ENCODE data around the gene LAMA2.

The LAMA2 gene

GRCh38 chr6:129398764-129399163, 515.8 kb downstream of the LAMA2 start:
- no peak for DNase-seq

GRCh38 chr6:129402244-129402643, 519.3 kb downstream of the LAMA2 start:
- no peak for DNase-seq

DNA sequence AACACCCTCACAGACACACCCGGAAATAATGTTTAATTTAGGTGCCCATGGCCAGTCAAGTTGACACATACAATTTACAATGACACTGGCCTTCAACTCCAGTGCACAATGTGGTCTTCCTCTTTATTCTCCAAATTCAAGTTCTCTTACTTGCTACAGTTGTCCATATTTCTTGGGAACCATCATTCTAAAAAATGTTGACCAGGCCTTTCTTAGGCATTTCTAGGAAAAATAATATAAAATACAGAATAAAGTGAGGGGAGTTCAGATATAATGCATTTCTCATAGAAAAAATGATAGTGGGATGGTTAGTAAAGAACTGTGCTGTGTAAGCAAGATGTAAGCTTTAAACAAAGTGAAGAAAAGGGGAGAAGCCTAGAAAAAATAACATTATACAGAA, 528.2 kb downstream of the LAMA2 start:
- DNase-seq, result no peak

GRCh38 chr6:129416337-129416990, 533.5 kb downstream of the LAMA2 start:
- DNase-seq, result no peak

DNA sequence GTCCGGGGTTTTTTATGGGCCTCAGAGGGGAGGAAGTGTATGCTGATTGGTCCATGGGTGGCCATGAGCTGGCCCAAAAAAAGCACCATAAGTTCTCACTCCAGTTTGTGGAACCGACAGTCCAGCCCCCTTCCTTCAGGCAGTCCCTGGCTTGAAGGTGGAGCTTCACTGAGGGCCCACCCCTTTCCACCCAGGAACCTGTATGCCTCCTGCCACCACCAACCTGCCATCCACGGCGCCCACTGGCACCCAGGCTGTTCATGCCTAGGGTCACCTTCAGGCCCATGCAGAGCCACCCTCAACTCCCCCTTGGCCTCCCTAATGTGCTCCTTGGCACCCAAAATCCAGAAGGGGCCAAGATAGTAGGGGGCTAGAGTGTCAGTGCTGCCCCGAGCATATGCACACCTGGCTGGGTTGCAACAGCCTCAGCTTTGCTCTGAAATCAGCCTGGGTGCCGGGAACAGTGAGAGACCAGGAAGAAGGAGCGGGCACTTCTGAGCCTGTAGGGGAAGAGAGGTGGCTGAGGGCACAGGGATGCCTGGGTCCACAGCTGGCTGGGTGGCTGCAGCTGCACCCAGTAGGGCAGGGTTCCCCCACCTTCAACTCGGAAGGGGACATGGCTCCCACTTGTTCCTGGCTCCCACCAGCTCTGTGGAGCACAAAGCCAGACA, 534.6 kb downstream of the LAMA2 start:
- no peak for DNase-seq

DNA sequence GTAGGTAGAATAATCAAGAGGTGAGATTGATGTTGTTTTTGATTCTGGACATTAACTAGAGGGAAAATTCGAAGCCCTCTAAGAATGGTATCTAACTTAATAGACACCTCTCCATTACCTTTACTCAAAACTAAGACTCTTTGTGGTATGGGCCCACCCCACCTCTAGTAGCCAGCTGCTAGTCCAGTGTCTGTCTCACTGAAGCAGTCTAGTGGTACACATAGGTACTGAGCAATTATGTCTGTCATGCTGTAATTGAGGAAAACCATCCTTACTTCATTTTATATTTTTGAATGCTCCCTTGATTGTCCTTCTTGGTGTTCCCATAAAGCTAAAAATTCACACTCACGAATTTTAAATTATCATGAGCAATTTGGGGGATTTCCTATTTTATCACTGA, 536.4 kb downstream of the LAMA2 start:
- DNase-seq, result no peak

GRCh38 chr6:129426343-129426742, 543.4 kb downstream of the LAMA2 start:
- no peak for DNase-seq

DNA sequence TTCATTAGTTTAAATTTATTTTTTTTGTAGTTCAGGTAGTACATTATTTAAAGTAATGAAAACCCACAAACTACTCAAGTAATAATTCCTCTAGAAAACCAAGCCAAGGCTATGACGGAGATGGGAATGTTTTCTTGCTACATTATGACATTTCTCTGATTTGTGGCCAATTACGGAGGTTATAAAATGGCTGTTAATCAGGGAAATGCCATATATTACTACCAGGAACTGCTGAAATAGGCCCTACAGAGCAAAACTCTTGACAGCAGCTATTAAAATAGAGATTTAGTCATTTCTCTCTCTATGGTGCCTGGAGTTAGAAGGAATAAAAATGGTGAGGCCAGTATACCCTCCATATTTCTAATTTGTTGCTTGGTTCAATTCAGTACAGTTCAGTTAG, 547.0 kb downstream of the LAMA2 start:
- DNase-seq, result no peak

DNA sequence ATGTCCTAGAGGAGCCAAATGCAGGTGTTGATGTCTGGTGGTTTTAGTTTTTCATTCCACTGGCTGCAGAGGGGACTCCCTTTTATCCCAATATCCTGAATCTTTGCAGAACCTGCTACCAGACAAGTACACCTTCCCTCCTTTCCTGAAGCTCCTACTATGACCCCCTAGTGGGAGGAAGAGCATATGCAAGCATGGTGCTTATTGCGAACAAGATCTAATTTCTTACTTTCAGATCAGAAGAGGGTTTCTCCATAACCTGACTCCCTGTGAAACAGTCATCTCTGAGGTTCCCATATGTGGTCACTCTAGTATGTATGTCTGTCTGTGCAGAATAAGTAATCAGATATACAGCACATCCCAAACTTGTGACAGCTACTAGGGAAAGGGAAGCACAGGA, 549.8 kb downstream of the LAMA2 start:
- DNase-seq, result no peak

GRCh38 chr6:129434091-129434490, 551.2 kb downstream of the LAMA2 start:
- DNase-seq, result no peak

GRCh38 chr6:129440691-129441090, 557.8 kb downstream of the LAMA2 start:
- no peak for DNase-seq

- no peak for DNase-seq
Observed at GRCh38 chr6:129444683-129445082, 561.7 kb downstream of the LAMA2 start.

GRCh38 chr6:129446272-129447197, 563.6 kb downstream of the LAMA2 start:
- DNase-seq, result no peak

- DNase-seq, result no peak
Observed at GRCh38 chr6:129447198-129447565, 564.2 kb downstream of the LAMA2 start.

- no peak for DNase-seq
Observed at GRCh38 chr6:129448965-129449364, 566.0 kb downstream of the LAMA2 start.

DNA sequence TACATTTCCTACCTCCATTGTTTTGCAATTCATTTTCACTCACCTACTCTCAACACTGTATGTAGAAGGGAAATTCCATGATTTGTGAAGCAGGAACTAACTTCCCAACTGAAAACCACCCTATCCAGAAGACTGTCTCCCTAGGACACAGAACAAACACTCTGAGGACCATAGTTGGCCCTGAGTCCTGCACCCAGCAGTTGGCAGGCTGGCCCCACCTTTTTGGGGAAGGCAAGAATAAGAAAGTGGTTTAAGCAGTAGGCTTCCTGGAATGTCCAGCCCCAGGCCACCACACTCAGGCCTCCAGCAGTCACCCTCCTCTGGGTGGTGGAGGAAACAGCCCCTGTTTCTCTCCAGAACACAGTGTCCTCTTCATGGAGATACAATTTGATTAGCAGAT, 568.2 kb downstream of the LAMA2 start:
- no peak for DNase-seq

DNA sequence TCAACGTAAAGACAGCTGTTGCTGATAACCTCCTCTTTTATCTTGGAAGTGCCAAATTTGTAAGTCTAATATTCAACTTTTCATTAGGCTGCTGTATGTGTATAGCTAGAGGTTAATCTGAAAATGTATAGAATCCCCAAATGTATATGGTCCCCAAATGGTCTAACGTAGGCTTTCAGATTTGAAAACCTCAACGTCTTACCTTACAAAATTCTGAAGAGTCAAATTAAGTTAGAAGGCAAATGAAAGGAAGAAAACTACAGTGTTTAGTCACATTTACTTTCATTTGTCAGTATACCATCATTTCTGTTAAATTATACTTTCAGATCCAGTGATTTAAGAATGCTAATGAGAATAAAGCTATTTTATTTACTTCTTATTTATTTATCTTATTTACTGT, 570.1 kb downstream of the LAMA2 start:
- DNase-seq, result no peak

DNA sequence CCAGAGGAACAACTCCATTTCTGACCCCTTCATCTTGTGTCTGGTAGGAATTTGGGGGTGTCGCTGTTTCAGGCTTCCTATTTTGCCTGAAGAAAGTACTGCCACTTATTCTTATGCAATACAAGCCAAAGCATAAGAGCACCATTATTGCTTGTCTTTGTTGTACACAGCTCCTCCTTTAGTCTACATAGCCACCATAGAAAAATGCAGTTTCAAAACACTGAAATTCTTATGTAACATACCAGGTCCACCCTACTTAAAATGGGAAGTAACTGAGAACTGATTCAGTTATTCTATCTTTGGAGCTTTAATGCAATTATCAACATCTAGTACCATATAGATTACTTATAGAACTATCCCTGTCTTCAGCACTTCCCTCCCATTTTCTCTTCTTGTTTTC, 571.5 kb downstream of the LAMA2 start:
- DNase-seq, result no peak

- DNase-seq, result no peak
Observed at GRCh38 chr6:129455126-129455769, 572.3 kb downstream of the LAMA2 start.

DNA sequence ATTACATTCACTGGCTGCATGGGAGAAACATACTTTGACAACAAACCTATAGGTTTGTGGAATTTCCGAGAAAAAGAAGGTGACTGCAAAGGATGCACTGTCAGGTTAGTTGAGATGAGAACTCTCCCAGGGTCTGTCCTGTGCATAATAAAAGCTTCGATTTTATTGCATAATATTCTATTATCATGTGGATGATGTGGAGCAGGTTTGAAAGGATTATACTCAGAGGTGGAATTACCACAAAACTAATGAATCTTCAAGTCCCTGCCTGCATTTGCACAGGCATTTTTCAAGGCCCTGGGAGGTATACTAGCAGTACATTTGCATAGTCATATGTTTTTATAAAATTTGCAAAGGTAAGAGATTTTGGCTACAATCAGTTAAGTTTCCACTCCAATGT, 577.3 kb downstream of the LAMA2 start:
- no peak for DNase-seq

GRCh38 chr6:129469070-129469662, 586.2 kb downstream of the LAMA2 start:
- DNase-seq, result no peak

GRCh38 chr6:129472239-129472638, 589.3 kb downstream of the LAMA2 start:
- DNase-seq, result no peak

- no peak for DNase-seq
Observed at GRCh38 chr6:129473546-129473945, 590.6 kb downstream of the LAMA2 start.
